GM19372 (cell line): ENCODE results near the gene NIPAL1.

Experiments used
- ATAC-seq: cut with Tn5 transposase; IDR thresholded peaks from one replicate; pipeline ENCODE4 v1.9.1; 2021; ENCODE audit warnings: mild to moderate bottlenecking, low read depth, moderate library complexity; ENCODE audit not compliant: unreplicated experiment

Gene NIPAL1

GRCh38 chr4:48058617-48059530 lies 42.3 kb downstream of the NIPAL1 start:
- no peak for ATAC-seq

DNA sequence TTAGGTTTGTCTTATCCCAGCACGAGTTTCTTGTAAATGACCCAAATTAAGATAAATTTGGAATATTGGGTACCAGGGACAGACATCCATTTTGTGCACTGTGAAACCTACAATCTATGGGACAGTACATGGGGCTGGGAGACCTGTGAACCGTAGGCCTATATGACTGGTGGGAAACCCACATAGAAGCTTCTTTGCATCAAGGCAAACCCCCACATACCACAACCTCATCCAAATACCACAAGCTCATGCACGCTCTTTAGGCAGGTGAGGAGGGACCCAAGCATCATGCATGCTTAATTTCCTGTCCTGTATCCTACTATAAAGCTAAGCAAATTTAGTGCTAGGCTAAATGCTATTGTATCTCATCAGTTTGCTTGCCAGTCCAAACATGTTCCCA lies 47.8 kb downstream of the NIPAL1 start:
- no peak for ATAC-seq

- ATAC-seq, result peak; percentile 63
Measured at GRCh38 chr4:48065587-48066052, 49.0 kb downstream of the NIPAL1 start.

GRCh38 chr4:48067536-48067935 lies 51.0 kb downstream of the NIPAL1 start:
- ATAC-seq, result no peak

DNA sequence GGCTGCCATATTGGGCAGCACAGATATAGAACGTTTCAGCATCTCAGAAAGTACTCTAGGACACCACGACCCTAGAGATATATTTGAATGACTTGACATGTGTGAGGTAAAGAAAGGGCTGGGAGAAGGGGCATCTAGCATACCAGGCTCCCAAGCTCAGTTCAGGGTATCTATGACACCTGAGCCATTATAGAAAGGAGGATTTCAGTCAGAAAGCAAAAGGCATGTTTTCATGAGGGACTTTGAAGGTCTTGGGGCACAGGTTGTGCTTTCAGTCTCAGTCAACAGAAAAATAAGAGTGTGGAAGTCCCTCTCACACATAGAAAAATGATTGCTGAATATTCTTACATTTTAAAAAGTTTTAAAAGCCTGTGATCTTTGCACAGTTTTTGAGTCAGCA lies 51.6 kb downstream of the NIPAL1 start:
- no peak for ATAC-seq

DNA sequence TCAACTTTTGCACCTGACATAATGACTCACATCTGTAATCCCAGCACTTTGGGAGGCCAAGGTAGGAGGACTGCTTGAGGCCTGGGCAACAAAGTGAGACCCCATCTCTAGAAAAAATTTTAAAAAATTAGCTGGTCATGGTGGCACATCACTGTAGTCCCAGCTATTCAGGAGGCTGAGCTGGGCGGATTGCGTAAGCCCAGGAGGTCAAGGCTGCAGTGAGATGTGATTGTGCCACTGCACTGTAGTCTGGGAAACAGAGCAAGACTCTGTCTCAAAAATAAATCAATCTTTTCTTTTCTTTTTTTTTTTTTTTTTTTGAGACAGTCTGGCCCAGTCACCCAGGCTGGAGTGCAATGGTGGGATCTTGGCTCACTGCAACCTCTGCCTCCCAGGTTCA lies 52.5 kb downstream of the NIPAL1 start:
- no peak for ATAC-seq

DNA sequence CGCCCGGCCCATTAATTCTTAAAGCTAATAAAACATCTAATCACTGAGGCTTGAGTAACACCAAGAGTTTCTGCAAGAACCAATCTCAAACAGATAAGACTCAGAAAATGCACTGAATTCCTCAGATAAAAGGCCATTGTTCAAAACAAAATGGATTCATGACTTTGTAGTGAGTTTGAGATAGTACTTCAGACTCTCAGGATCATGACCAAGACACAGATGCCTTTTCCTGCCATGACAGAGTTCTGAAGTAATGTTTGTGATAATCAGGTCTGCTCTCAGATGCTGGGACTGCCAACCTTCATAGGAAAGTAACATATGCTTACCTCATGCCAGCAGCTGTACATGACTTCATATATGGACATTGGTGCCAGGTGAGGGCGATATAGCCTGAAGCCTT lies 54.6 kb downstream of the NIPAL1 start:
- no peak for ATAC-seq

GRCh38 chr4:48073567-48074103 lies 57.1 kb downstream of the NIPAL1 start:
- no peak for ATAC-seq

- no peak for ATAC-seq
Measured at GRCh38 chr4:48074657-48075056, 58.1 kb downstream of the NIPAL1 start.

DNA sequence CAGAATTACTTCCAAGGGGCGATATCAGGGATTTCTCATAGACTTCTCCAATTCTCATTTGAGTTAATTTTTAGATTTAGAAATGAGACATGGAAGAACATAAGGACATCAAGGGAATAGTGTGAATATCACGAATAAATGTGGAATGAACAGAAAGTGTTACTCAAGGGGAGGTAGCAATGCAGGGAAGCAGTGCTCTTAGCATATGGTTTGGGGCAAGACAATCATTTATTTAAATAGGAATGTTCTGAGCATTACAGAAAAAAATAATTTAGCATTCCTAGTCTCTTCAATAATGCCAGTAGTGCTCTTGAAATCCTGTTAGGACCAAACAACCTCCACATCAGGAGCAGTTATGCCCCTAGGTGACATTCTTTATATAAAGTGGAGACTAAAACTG lies 61.9 kb downstream of the NIPAL1 start:
- ATAC-seq, result no peak

GRCh38 chr4:48078862-48079655 lies 62.5 kb downstream of the NIPAL1 start:
- no peak for ATAC-seq

- no peak for ATAC-seq
Measured at GRCh38 chr4:48079972-48080391, 63.4 kb downstream of the NIPAL1 start.

DNA sequence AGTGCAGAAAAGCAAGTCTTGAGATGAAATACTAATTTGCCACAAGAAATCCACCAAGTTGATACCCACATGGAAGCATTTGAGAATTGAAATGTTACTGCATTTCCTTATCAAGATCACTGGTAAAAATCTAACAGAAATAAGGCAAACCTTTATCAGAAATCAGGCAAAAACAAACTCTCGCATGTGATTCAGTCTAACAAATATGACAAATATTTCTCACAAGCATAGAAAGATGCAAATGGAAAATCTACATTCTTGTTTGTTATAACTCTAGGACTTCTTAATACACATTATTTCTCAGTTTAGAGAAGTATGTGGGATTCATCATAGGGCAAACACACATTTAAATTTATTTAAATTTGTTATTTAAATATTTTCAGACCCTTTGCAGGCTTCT lies 64.6 kb downstream of the NIPAL1 start:
- no peak for ATAC-seq

GRCh38 chr4:48082956-48083355 lies 66.4 kb downstream of the NIPAL1 start:
- ATAC-seq, result no peak

GRCh38 chr4:48085821-48086589 lies 69.4 kb downstream of the NIPAL1 start:
- no peak for ATAC-seq
